A549 (cell line): ENCODE results near the gene SCUBE1.

Experiments used
- PHF8 ChIP-seq: fragments of 200-600 bp; sonication (generic); IDR thresholded peaks from 2 replicates; pipeline ENCODE4 v1.6.1; 2016; ENCODE audit warnings: low read depth, mild to moderate bottlenecking, antibody characterized with exemption, moderate library complexity, borderline replicate concordance
- TF ChIP-seq, protein P1 (sequence below): fragments of >200 bp; sonication (Bioruptor Twin); formaldehyde crosslinking; IDR thresholded peaks from 3 replicates; pipeline ENCODE4 v1.5.1; 2016
- TF ChIP-seq, protein P2 (sequence below): IDR thresholded peaks from 2 replicates; pipeline ENCODE4 v1.6.1; 2012
- TF ChIP-seq, protein P3 (sequence below): fragments of 200-600 bp; sonication (generic); IDR thresholded peaks from 2 replicates; pipeline ENCODE4 v1.6.1; 2016; ENCODE audit warnings: antibody characterized with exemption, mild to moderate bottlenecking, moderate library complexity
- TF ChIP-seq, protein P4 (sequence below): fragments of 150-350 bp; IDR thresholded peaks from 2 replicates; pipeline ENCODE4 v1.6.1; 2014; ENCODE audit warnings: low read depth, mild to moderate bottlenecking, low read length

DNA sequence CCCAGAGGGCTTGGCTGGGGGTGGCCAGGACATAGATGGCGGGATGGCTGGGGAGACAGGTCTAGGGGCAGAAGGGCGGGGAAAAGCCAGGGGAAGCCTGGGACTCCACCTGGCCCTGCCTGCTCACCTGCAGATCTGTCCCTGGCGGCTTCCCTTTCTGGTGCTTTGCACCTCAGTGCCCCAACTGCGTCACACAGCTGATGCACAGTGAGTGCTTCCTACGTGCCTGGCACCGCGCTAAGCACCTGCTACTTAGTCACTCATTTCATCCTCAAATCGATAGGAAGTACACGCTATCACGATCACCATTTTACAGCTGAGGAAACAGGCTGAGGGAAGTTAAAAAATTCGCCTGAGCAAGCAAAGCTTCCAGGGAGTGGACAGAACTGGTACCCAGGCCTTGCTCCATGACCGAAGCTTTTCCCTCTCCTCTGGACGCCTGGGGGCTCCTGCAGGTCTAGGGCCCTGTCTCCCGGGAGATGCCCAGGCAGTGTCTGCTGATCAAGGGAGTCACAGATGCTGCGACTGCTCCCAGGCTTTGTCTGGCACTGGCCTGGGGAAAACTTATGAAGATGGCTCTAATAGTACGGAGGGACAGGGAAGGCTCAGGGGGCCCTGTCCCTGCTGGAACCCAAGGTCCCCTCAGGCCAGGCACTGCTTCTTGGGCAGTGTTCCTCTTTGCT, 93.2 kb downstream of the SCUBE1 start:
- TF ChIP-seq, protein P1, sequence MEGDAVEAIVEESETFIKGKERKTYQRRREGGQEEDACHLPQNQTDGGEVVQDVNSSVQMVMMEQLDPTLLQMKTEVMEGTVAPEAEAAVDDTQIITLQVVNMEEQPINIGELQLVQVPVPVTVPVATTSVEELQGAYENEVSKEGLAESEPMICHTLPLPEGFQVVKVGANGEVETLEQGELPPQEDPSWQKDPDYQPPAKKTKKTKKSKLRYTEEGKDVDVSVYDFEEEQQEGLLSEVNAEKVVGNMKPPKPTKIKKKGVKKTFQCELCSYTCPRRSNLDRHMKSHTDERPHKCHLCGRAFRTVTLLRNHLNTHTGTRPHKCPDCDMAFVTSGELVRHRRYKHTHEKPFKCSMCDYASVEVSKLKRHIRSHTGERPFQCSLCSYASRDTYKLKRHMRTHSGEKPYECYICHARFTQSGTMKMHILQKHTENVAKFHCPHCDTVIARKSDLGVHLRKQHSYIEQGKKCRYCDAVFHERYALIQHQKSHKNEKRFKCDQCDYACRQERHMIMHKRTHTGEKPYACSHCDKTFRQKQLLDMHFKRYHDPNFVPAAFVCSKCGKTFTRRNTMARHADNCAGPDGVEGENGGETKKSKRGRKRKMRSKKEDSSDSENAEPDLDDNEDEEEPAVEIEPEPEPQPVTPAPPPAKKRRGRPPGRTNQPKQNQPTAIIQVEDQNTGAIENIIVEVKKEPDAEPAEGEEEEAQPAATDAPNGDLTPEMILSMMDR, result no peak
- TF ChIP-seq, protein P2, sequence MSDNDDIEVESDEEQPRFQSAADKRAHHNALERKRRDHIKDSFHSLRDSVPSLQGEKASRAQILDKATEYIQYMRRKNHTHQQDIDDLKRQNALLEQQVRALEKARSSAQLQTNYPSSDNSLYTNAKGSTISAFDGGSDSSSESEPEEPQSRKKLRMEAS, result no peak
- no peak for TF ChIP-seq PHF8
- TF ChIP-seq, protein P3, sequence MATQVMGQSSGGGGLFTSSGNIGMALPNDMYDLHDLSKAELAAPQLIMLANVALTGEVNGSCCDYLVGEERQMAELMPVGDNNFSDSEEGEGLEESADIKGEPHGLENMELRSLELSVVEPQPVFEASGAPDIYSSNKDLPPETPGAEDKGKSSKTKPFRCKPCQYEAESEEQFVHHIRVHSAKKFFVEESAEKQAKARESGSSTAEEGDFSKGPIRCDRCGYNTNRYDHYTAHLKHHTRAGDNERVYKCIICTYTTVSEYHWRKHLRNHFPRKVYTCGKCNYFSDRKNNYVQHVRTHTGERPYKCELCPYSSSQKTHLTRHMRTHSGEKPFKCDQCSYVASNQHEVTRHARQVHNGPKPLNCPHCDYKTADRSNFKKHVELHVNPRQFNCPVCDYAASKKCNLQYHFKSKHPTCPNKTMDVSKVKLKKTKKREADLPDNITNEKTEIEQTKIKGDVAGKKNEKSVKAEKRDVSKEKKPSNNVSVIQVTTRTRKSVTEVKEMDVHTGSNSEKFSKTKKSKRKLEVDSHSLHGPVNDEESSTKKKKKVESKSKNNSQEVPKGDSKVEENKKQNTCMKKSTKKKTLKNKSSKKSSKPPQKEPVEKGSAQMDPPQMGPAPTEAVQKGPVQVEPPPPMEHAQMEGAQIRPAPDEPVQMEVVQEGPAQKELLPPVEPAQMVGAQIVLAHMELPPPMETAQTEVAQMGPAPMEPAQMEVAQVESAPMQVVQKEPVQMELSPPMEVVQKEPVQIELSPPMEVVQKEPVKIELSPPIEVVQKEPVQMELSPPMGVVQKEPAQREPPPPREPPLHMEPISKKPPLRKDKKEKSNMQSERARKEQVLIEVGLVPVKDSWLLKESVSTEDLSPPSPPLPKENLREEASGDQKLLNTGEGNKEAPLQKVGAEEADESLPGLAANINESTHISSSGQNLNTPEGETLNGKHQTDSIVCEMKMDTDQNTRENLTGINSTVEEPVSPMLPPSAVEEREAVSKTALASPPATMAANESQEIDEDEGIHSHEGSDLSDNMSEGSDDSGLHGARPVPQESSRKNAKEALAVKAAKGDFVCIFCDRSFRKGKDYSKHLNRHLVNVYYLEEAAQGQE, result no peak
- TF ChIP-seq, protein P4, sequence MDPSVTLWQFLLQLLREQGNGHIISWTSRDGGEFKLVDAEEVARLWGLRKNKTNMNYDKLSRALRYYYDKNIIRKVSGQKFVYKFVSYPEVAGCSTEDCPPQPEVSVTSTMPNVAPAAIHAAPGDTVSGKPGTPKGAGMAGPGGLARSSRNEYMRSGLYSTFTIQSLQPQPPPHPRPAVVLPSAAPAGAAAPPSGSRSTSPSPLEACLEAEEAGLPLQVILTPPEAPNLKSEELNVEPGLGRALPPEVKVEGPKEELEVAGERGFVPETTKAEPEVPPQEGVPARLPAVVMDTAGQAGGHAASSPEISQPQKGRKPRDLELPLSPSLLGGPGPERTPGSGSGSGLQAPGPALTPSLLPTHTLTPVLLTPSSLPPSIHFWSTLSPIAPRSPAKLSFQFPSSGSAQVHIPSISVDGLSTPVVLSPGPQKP, result no peak
